ENCODE results near the gene ANKRD62. TPM values are rescaled to one million over a fixed set of nuclear protein-coding genes. Genes with fewer than 3 reads are reported as not detected.
A peak's percentile ranks its signal among the peaks of the same experiment; 100 is the strongest.
"Not testable (repeated sequence)": the region's sequence is repeated elsewhere in the genome, so short reads cannot be mapped to it uniquely, and the experiment has no call there.

Gene ANKRD62
- total RNA-seq, 1 donor from 2014 or later, result 0.10 TPM

- no peak for DNase-seq
Measured at GRCh38 chr18:12099160-12099559, 5.5 kb downstream of the ANKRD62 start.

GRCh38 chr18:12101266-12101665 is 7.6 kb downstream of the ANKRD62 start:
- no peak for DNase-seq

- DNase-seq, result peak; percentile 50
Measured at GRCh38 chr18:12102136-12102842, 8.6 kb downstream of the ANKRD62 start.

GRCh38 chr18:12106471-12106870 is 12.8 kb downstream of the ANKRD62 start:
- no peak for DNase-seq

- no peak for DNase-seq
Measured at GRCh38 chr18:12109836-12110235, 16.2 kb downstream of the ANKRD62 start.

GRCh38 chr18:12113999-12114646 is 20.5 kb downstream of the ANKRD62 start:
- no peak for DNase-seq

- DNase-seq, result no peak
Measured at GRCh38 chr18:12119358-12119757, 25.7 kb downstream of the ANKRD62 start.

- no peak for DNase-seq
Measured at GRCh38 chr18:12121175-12122042, 27.8 kb downstream of the ANKRD62 start.

- DNase-seq, result not testable (repeated sequence)
Measured at GRCh38 chr18:12122043-12122389, 28.4 kb downstream of the ANKRD62 start.

GRCh38 chr18:12127647-12128046 is 34.0 kb downstream of the ANKRD62 start:
- not testable (repeated sequence) for DNase-seq

GRCh38 chr18:12138831-12139230 is 45.2 kb downstream of the ANKRD62 start:
- DNase-seq, result not testable (repeated sequence)

- not testable (repeated sequence) for DNase-seq
Measured at GRCh38 chr18:12140866-12141265, 47.2 kb downstream of the ANKRD62 start.

GRCh38 chr18:12141778-12142177 is 48.1 kb downstream of the ANKRD62 start:
- not testable (repeated sequence) for DNase-seq

GRCh38 chr18:12149431-12149830 is 55.8 kb downstream of the ANKRD62 start:
- DNase-seq, result not testable (repeated sequence)

GRCh38 chr18:12154361-12154760 is 60.7 kb downstream of the ANKRD62 start:
- no peak for DNase-seq

GRCh38 chr18:12155996-12156395 is 62.4 kb downstream of the ANKRD62 start:
- peak; percentile 6 for DNase-seq

GRCh38 chr18:12159446-12159845 is 65.8 kb downstream of the ANKRD62 start:
- DNase-seq, result no peak

GRCh38 chr18:12162786-12163185 is 69.1 kb downstream of the ANKRD62 start:
- DNase-seq, result no peak

GRCh38 chr18:12165038-12165768 is 71.6 kb downstream of the ANKRD62 start:
- DNase-seq, result no peak
